GM18907 (cell line): ENCODE data around the gene UNC13B.
"Not testable (repeated sequence)": the region's sequence is repeated elsewhere in the genome, so short reads cannot be mapped to it uniquely, and the experiment has no call there.

ENCODE experiments used
- ATAC-seq: cut with Tn5 transposase; IDR thresholded peaks from one replicate; pipeline ENCODE4 v1.9.1; 2021; ENCODE audit warnings: mild to moderate bottlenecking, moderate library complexity; ENCODE audit not compliant: unreplicated experiment

The UNC13B gene

GRCh38 chr9:35161713-35162604, at the start of gene UNC13B:
UNC13B (plus strand) TSS chr9:35162009; CDS start chr9:35162284, 275 bp downstream.
- ATAC-seq, result peak; percentile 67

- no peak for ATAC-seq
These were observed 49.4 kb upstream of the UNC13B start for GRCh38 chr9:35112257-35113020.

GRCh38 chr9:35114113-35114839, 47.5 kb upstream of the UNC13B start:
- no peak for ATAC-seq

GRCh38 chr9:35114840-35115628, 46.8 kb upstream of the UNC13B start:
- no peak for ATAC-seq

- peak; percentile 60 for ATAC-seq
These were observed 45.9 kb upstream of the UNC13B start, which contains the start of gene ATOSB for GRCh38 chr9:35115680-35116538. ATOSB (minus strand) TSS chr9:35115862; CDS start chr9:35108274, 7,588 bp downstream.

GRCh38 chr9:35116539-35116897, 45.3 kb upstream of the UNC13B start:
- peak; percentile 3 for ATAC-seq

GRCh38 chr9:35116898-35117551, 44.8 kb upstream of the UNC13B start:
- peak; percentile 57 for ATAC-seq

- no peak for ATAC-seq
These were observed 26.9 kb upstream of the UNC13B start for GRCh38 chr9:35134920-35135319.

- ATAC-seq, result no peak
These were observed 25.8 kb upstream of the UNC13B start for GRCh38 chr9:35135988-35136387.

- ATAC-seq, result no peak
These were observed 24.9 kb upstream of the UNC13B start for GRCh38 chr9:35136866-35137265.

GRCh38 chr9:35140093-35140492, 21.7 kb upstream of the UNC13B start:
- ATAC-seq, result no peak

GRCh38 chr9:35142037-35142436, 19.8 kb upstream of the UNC13B start:
- ATAC-seq, result no peak

GRCh38 chr9:35147941-35148563, 13.8 kb upstream of the UNC13B start:
- ATAC-seq, result not testable (repeated sequence)

GRCh38 chr9:35152926-35153325, 8.9 kb upstream of the UNC13B start:
- no peak for ATAC-seq

GRCh38 chr9:35156781-35157180, 5.0 kb upstream of the UNC13B start:
- no peak for ATAC-seq

- not testable (repeated sequence) for ATAC-seq
These were observed 4.0 kb upstream of the UNC13B start for GRCh38 chr9:35157836-35158235.

GRCh38 chr9:35158501-35159280, 3.1 kb upstream of the UNC13B start:
- ATAC-seq, result peak; percentile 38
